ENCODE results near the gene DNAJC6. TPM values are rescaled to one million over a fixed set of nuclear protein-coding genes. Genes with fewer than 3 reads are reported as not detected.
"Not testable (repeated sequence)": the region's sequence is repeated elsewhere in the genome, so short reads cannot be mapped to it uniquely, and the experiment has no call there.

The DNAJC6 gene
- total RNA-seq, 1 experiment from 2014 or later = 15.6 TPM

DNA sequence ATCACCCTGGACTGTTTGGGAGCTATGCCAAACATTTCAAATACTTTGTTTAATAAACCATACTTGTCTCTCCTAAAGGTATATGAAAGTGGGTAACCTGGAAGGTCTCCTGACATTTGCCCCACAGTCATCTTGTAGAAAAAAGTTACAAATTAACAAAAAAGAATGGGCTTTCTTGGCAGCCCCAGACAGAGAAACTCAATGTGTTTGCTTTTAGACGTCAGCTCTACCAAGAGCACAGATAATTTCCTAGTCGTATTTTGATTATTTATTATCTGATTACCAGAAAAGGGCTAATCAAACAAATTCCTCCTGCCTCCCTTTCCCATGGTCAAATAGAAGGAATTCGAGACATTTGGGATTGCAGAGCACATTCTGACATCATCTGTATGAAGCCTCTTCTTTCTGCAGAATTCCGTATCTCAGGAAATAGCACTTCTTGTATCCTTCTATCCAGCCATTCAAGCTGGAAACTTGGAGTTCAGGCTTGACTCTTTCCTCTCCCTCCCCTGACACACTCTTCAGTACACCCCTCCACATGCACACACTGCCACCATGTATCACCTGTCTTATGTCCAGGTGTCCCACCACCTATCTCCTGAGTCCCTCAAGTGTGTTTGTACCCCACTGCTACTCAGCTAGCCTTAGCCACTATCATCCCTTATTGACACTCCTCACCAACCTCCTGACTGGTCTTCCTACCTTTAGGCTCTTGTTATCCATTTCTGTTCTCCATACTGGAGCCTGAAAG, 68.3 kb downstream of the DNAJC6 start:
- Histone ChIP-seq H2AFZ (no peak overlapping the region), H3F3A (ENCODE audit: insufficient read depth, low read depth) (no peaks in the 10 kb centered on the region), H3K4me2 (no peak overlapping the region), H3K9me3 (ENCODE audit: insufficient read depth, low read depth) (no peaks in the 10 kb centered on the region), H4K20me1 (ENCODE audit: insufficient read depth) (no peaks in the 10 kb centered on the region), H3K4me1 (replicated peaks; ENCODE audit: insufficient read depth) (peaks cover 3% of the 10 kb centered on the region), H3K36me3 (ENCODE audit: low read depth) (no peaks in the 10 kb centered on the region), H3K9me2 (ENCODE audit: insufficient read depth) (no peaks in the 10 kb centered on the region; the same call in 1 of the 2 replicates), H3K27ac (no peak overlapping the region), H3K27me3 (ENCODE audit: insufficient read depth, low read depth) (no peaks in the 10 kb centered on the region), H3K4me3 (no peak overlapping the region), H3K79me2 (ENCODE audit: low read depth) (no peaks in the 10 kb centered on the region)
- no TSS peak for BruUV-seq (replicated peaks)
- CTCF ChIA-PET = no interaction called here
- POLR2A ChIA-PET (ENCODE audit: unreplicated experiment) = no interaction called here
- TF ChIP-seq CTCF (conservative IDR thresholded peaks at IDR 0.05) (no peak), EZH2 (IDR thresholded peaks at IDR 0.05; ENCODE audit: low read depth) (no peak)
- intact Hi-C loops (cut with micrococcal nuclease; ENCODE audit: unreplicated experiment) = no loop called here
- no peak for DNase-seq

- Histone ChIP-seq H3K4me3 (no peak overlapping the region), H3K4me1 (replicated peaks; ENCODE audit: insufficient read depth) (no peaks in the 10 kb centered on the region), H3K36me3 (ENCODE audit: low read depth) (no peaks in the 10 kb centered on the region), H3K9me2 (ENCODE audit: insufficient read depth) (no peaks in the 10 kb centered on the region; the same call in 1 of the 2 replicates), H3K27ac (no peak overlapping the region), H3F3A (ENCODE audit: insufficient read depth, low read depth) (no peaks in the 10 kb centered on the region), H2AFZ (no peak overlapping the region), H3K79me2 (ENCODE audit: low read depth) (no peaks in the 10 kb centered on the region), H3K27me3 (ENCODE audit: insufficient read depth, low read depth) (no peaks in the 10 kb centered on the region), H3K9me3 (ENCODE audit: insufficient read depth, low read depth) (no peaks in the 10 kb centered on the region), H3K4me2 (no peak overlapping the region), H4K20me1 (ENCODE audit: insufficient read depth) (no peaks in the 10 kb centered on the region)
- ChIA-PET POLR2A (ENCODE audit: unreplicated experiment) (no interaction called here), CTCF (no interaction called here)
- no peak for DNase-seq
- intact Hi-C loops (cut with micrococcal nuclease; ENCODE audit: unreplicated experiment) = no loop called here
- no TSS peak for BruUV-seq (replicated peaks)
- TF ChIP-seq CTCF (conservative IDR thresholded peaks at IDR 0.05) = no peak
- no peak for TF ChIP-seq EZH2 (IDR thresholded peaks at IDR 0.05; ENCODE audit: low read depth)
Observed at GRCh38 chr1:65378247-65378946, 69.1 kb downstream of the DNAJC6 start.

GRCh38 chr1:65384426-65384825, 75.1 kb downstream of the DNAJC6 start:
- BruUV-seq (replicated peaks); H3K4me3 ChIP-seq; H3K4me1 ChIP-seq (replicated peaks; ENCODE audit: insufficient read depth); H3K79me2 ChIP-seq (ENCODE audit: low read depth); H4K20me1 ChIP-seq (ENCODE audit: insufficient read depth); DNase-seq; H3K9me3 ChIP-seq (ENCODE audit: insufficient read depth, low read depth); H3K27ac ChIP-seq; POLR2A ChIA-PET (ENCODE audit: unreplicated experiment); CTCF ChIA-PET; intact Hi-C loops (cut with micrococcal nuclease; ENCODE audit: unreplicated experiment); H3K4me2 ChIP-seq; H3K36me3 ChIP-seq (ENCODE audit: low read depth); H2AFZ ChIP-seq; H3K27me3 ChIP-seq (ENCODE audit: insufficient read depth, low read depth); H3K9me2 ChIP-seq (ENCODE audit: insufficient read depth); H3F3A ChIP-seq (ENCODE audit: insufficient read depth, low read depth): not testable (repeated sequence)
